GM12878 (cell line): Measurements from ENCODE around the gene EDEM2. TPM values are rescaled to one million over a fixed set of nuclear protein-coding genes. Genes with fewer than 3 reads are reported as not detected.

Experiments used
- BHLHE40 ChIP-seq, 2 experiments: fragments of 450-650 bp in 1 of 2; IDR thresholded peaks; 2 replicates each; pipeline ENCODE4 v1.6.1; 2011 to 2017; ENCODE audit warnings: low read depth in 2 of 2, borderline replicate concordance in 1 of 2, improper control_type of control experiment in 1 of 2, low read length in 1 of 2, mild to moderate bottlenecking in 1 of 2
- BMI1 ChIP-seq: fragments of 450-650 bp; IDR thresholded peaks from 2 replicates; pipeline ENCODE4 v1.6.1; 2016; ENCODE audit warnings: mild to moderate bottlenecking, moderate library complexity, borderline replicate concordance
- GATAD2B ChIP-seq: fragments of 450-650 bp; conservative IDR thresholded peaks from 2 replicates; pipeline ENCODE4 v1.6.1; 2017; ENCODE audit warnings: low read depth, mild to moderate bottlenecking, moderate library complexity
- IKZF1 ChIP-seq: fragments of 450-650 bp; conservative IDR thresholded peaks from 2 replicates; pipeline ENCODE4 v1.6.1; 2017; ENCODE audit warnings: antibody characterized with exemption, mild to moderate bottlenecking
- IKZF2 ChIP-seq, 2 experiments: fragments of 450-650 bp; IDR thresholded peaks; 2 replicates each; pipeline ENCODE4 v1.6.1; 2017; ENCODE audit warnings: mild to moderate bottlenecking in 2 of 2, moderate library complexity in 2 of 2
- IRF4 ChIP-seq: IDR thresholded peaks from 2 replicates; pipeline ENCODE4 v1.6.1; 2011; ENCODE audit warnings: low read depth, low read length
- KAT2A ChIP-seq: conservative IDR thresholded peaks from 2 replicates; pipeline ENCODE4 v1.6.1; 2011; ENCODE audit warnings: low read depth, low read length; ENCODE audit not compliant: control insufficient read depth
- LARP7 ChIP-seq: fragments of 450-650 bp; IDR thresholded peaks from 2 replicates; pipeline ENCODE4 v1.6.1; 2017; ENCODE audit warnings: mild to moderate bottlenecking
- MEF2B ChIP-seq: fragments of 450-650 bp; IDR thresholded peaks from 2 replicates; pipeline ENCODE4 v1.6.1; 2018; ENCODE audit warnings: mild to moderate bottlenecking, moderate library complexity; ENCODE audit not compliant: partially characterized antibody, poor library complexity, severe bottlenecking
- MTA3 ChIP-seq: IDR thresholded peaks from 2 replicates; pipeline ENCODE4 v1.6.1; 2012; ENCODE audit warnings: low read length, inconsistent platforms, borderline replicate concordance
- NBN ChIP-seq: fragments of 450-650 bp; IDR thresholded peaks from 2 replicates; pipeline ENCODE4 v1.6.1; 2016
- RAD51 ChIP-seq: fragments of 450-650 bp; IDR thresholded peaks from 2 replicates; pipeline ENCODE4 v1.6.1; 2016; ENCODE audit warnings: moderate library complexity, mild to moderate bottlenecking, inconsistent platforms
- SMARCA5 ChIP-seq: fragments of 450-650 bp; IDR thresholded peaks from 2 replicates; pipeline ENCODE4 v1.6.1; 2017; ENCODE audit warnings: mild to moderate bottlenecking
- SMC3 ChIP-seq: IDR thresholded peaks from 2 replicates; pipeline ENCODE4 v1.6.1; 2011; ENCODE audit warnings: low read length, improper control_type of control experiment, borderline replicate concordance
- TAF1 ChIP-seq: IDR thresholded peaks from 2 replicates; pipeline ENCODE4 v1.6.1; 2011; ENCODE audit warnings: mild to moderate bottlenecking, low read depth, low read length, borderline replicate concordance
- TCF12 ChIP-seq: IDR thresholded peaks from 2 replicates; pipeline ENCODE4 v1.6.1; 2011; ENCODE audit warnings: low read depth, mild to moderate bottlenecking, low read length
- YBX1 ChIP-seq: fragments of 450-650 bp; IDR thresholded peaks from 2 replicates; pipeline ENCODE4 v1.6.1; 2016; ENCODE audit warnings: antibody characterized with exemption
- ZBED1 ChIP-seq: IDR thresholded peaks from 2 replicates; pipeline ENCODE4 v1.6.1; 2016; ENCODE audit warnings: borderline replicate concordance
- polyA plus RNA-seq, 11 experiments: library from polyadenylated mRNA; depleted of rRNA in 4 of 11; unstranded in 6 of 11; stranded (reverse) in 5 of 11; fragments of >200 nt; fragmentation: Nextera tagmentation in 4 of 11; fragmentation: Illumina TruSeq in 1 of 11; extraction: Ambion mirVana in 4 of 11; extraction: Trizol in 1 of 11; gene quantifications; 1 replicate in 1 of 11; 2 replicates in 10 of 11; pipeline versions ENCODE4 v1.2.1 to v1.2.3, GENCODE V29; 2011 to 2016; ENCODE audit warnings: inconsistent platforms in 2 of 11, missing spikeins in 2 of 11, low read depth in 1 of 11
- total RNA-seq, 4 experiments: library from RNA; depleted of rRNA in 3 of 4; stranded (reverse); fragments of >200 nt in 3 of 4; fragmentation: Illumina TruSeq in 1 of 4; extraction: Trizol in 1 of 4; gene quantifications; 2 replicates each; pipeline versions ENCODE4 v1.2.1 to v1.2.3, GENCODE V29; 2013 to 2021
- TF ChIP-seq, protein P1 (sequence below): fragments of 450-650 bp; IDR thresholded peaks from 2 replicates; pipeline ENCODE4 v1.6.1; 2017; ENCODE audit warnings: mild to moderate bottlenecking
- TF ChIP-seq, protein P2 (sequence below): fragments of 450-650 bp; IDR thresholded peaks from 2 replicates; pipeline ENCODE4 v1.6.1; 2017; ENCODE audit warnings: mild to moderate bottlenecking, moderate library complexity
- TF ChIP-seq, protein P3 (sequence below): IDR thresholded peaks from 2 replicates; pipeline ENCODE4 v1.6.1; 2011; ENCODE audit warnings: low read depth, low read length, improper control_type of control experiment, borderline replicate concordance
- TF ChIP-seq, protein P4 (sequence below): IDR thresholded peaks from 2 replicates; pipeline ENCODE4 v1.6.1; 2011; ENCODE audit warnings: borderline replicate concordance, low read depth, mild to moderate bottlenecking, moderate library complexity, mixed read lengths, low read length; ENCODE audit not compliant: insufficient read depth; ENCODE audit errors: extremely low read length
- TF ChIP-seq, protein P5 (sequence below): fragments of 450-650 bp; conservative IDR thresholded peaks from 2 replicates; pipeline ENCODE4 v1.6.1; 2017; ENCODE audit warnings: mild to moderate bottlenecking, moderate library complexity

The EDEM2 gene
- total and polyA plus RNA-seq, 10 of the 15 experiments (the other 5 are each of a cell fraction or from before 2014, with no cell fraction given), result 9.9 to 24.8 (median 14.8) TPM

DNA sequence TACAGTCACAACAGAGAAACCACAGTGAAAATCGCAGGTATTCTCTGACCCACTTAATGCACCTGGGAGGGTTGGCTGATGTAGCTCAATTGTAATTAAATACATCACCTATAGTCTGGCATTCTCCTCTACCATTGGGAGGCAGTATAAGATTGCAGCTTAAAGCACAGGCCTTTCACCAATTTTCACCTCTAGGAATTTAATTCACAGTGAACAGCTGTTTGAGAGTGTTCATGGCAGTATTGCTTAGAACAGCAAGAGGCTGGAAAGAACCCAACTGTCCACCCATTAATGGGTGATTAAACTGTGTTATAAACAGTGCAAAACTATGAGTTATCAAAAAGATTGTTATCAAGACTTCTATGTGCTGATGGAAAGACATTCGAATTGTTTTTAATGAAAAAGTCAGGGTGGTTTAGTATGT is 2.0 kb downstream of the EDEM2 start (continued):
- TF ChIP-seq, protein P1, sequence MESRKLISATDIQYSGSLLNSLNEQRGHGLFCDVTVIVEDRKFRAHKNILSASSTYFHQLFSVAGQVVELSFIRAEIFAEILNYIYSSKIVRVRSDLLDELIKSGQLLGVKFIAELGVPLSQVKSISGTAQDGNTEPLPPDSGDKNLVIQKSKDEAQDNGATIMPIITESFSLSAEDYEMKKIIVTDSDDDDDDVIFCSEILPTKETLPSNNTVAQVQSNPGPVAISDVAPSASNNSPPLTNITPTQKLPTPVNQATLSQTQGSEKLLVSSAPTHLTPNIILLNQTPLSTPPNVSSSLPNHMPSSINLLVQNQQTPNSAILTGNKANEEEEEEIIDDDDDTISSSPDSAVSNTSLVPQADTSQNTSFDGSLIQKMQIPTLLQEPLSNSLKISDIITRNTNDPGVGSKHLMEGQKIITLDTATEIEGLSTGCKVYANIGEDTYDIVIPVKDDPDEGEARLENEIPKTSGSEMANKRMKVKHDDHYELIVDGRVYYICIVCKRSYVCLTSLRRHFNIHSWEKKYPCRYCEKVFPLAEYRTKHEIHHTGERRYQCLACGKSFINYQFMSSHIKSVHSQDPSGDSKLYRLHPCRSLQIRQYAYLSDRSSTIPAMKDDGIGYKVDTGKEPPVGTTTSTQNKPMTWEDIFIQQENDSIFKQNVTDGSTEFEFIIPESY, result no peak
- TF ChIP-seq IKZF1, result no peak
- peak; percentile 20 for TF ChIP-seq MEF2B
- no peak for TF ChIP-seq BHLHE40 (IDR thresholded peaks at IDR 0.05; ENCODE audit: borderline replicate concordance in 1 of 2, low read depth in 2 of 2, low read length in 1 of 2)
- no peak for TF ChIP-seq GATAD2B
- TF ChIP-seq IRF4, result no peak
- no peak for TF ChIP-seq KAT2A
- peak; percentile 84; the same call in 1 of the 2 replicates for TF ChIP-seq SMARCA5
- no peak for TF ChIP-seq IKZF2 (IDR thresholded peaks at IDR 0.05)
- TF ChIP-seq, protein P2, sequence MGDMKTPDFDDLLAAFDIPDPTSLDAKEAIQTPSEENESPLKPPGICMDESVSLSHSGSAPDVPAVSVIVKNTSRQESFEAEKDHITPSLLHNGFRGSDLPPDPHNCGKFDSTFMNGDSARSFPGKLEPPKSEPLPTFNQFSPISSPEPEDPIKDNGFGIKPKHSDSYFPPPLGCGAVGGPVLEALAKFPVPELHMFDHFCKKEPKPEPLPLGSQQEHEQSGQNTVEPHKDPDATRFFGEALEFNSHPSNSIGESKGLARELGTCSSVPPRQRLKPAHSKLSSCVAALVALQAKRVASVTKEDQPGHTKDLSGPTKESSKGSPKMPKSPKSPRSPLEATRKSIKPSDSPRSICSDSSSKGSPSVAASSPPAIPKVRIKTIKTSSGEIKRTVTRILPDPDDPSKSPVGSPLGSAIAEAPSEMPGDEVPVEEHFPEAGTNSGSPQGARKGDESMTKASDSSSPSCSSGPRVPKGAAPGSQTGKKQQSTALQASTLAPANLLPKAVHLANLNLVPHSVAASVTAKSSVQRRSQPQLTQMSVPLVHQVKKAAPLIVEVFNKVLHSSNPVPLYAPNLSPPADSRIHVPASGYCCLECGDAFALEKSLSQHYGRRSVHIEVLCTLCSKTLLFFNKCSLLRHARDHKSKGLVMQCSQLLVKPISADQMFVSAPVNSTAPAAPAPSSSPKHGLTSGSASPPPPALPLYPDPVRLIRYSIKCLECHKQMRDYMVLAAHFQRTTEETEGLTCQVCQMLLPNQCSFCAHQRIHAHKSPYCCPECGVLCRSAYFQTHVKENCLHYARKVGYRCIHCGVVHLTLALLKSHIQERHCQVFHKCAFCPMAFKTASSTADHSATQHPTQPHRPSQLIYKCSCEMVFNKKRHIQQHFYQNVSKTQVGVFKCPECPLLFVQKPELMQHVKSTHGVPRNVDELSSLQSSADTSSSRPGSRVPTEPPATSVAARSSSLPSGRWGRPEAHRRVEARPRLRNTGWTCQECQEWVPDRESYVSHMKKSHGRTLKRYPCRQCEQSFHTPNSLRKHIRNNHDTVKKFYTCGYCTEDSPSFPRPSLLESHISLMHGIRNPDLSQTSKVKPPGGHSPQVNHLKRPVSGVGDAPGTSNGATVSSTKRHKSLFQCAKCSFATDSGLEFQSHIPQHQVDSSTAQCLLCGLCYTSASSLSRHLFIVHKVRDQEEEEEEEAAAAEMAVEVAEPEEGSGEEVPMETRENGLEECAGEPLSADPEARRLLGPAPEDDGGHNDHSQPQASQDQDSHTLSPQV, result peak; percentile 41; the same call in 1 of the 2 replicates
- TF ChIP-seq ZBED1, result no peak
- no peak for TF ChIP-seq BMI1
- TF ChIP-seq NBN, result no peak
- TF ChIP-seq, protein P3, sequence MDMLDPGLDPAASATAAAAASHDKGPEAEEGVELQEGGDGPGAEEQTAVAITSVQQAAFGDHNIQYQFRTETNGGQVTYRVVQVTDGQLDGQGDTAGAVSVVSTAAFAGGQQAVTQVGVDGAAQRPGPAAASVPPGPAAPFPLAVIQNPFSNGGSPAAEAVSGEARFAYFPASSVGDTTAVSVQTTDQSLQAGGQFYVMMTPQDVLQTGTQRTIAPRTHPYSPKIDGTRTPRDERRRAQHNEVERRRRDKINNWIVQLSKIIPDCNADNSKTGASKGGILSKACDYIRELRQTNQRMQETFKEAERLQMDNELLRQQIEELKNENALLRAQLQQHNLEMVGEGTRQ, result no peak
- TF ChIP-seq TAF1, result no peak
- TF ChIP-seq, protein P4, sequence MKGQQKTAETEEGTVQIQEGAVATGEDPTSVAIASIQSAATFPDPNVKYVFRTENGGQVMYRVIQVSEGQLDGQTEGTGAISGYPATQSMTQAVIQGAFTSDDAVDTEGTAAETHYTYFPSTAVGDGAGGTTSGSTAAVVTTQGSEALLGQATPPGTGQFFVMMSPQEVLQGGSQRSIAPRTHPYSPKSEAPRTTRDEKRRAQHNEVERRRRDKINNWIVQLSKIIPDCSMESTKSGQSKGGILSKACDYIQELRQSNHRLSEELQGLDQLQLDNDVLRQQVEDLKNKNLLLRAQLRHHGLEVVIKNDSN, result no peak
- no peak for TF ChIP-seq MTA3
- TF ChIP-seq TCF12, result no peak
- no peak for TF ChIP-seq LARP7
- TF ChIP-seq, protein P5, sequence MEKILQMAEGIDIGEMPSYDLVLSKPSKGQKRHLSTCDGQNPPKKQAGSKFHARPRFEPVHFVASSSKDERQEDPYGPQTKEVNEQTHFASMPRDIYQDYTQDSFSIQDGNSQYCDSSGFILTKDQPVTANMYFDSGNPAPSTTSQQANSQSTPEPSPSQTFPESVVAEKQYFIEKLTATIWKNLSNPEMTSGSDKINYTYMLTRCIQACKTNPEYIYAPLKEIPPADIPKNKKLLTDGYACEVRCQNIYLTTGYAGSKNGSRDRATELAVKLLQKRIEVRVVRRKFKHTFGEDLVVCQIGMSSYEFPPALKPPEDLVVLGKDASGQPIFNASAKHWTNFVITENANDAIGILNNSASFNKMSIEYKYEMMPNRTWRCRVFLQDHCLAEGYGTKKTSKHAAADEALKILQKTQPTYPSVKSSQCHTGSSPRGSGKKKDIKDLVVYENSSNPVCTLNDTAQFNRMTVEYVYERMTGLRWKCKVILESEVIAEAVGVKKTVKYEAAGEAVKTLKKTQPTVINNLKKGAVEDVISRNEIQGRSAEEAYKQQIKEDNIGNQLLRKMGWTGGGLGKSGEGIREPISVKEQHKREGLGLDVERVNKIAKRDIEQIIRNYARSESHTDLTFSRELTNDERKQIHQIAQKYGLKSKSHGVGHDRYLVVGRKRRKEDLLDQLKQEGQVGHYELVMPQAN, result no peak
- no peak for TF ChIP-seq YBX1
- TF ChIP-seq RAD51, result no peak
- TF ChIP-seq SMC3, result peak; percentile 68
